HL-60/S4 (cell line): ENCODE measurements around the gene PEMT.

ENCODE experiments used
- in situ Hi-C: fragments of 300-500 bp; cut with MboI; formaldehyde crosslinking; loops from 2 replicates; pipeline ENCODE4 v1.14.3; 2022; ENCODE audit warnings: low sequenced_read_pairs

Gene PEMT

DNA sequence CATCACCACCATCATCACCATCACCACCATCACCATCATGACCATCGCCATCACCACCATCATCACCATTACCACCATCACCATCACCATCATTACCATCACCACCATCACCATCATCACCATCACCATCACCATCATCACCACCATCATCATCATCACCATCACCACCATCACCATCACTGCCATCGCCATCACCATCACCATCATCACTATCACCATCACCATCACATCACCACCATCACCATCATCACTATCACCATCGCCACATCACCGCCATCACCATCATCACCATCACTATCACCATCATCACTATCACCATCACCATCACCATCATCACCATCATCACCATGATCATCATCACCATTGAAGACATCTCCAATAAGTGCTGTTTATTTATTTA is 131.5 kb downstream of the PEMT start:
- in situ Hi-C loops = no loop called here

DNA sequence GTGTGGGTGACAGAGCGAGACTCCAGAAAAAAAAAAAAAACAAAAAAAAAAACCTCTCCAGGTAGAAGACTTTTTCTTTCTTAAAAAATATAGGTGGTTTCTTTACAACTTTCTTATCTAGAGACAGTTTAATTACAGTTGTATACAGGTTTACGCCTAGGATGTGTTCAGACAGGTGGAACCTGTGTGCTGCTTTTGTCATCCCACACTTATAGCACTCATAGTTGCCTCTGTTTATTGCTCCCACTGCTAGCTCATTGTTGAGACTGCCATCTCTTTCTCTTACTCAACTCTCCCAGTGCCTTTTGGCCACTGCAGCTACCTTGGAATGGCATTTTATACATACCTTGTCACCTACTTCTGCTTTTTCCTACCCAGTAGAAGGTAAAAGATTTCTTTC is 133.8 kb downstream of the PEMT start:
- in situ Hi-C loops = no loop called here

DNA sequence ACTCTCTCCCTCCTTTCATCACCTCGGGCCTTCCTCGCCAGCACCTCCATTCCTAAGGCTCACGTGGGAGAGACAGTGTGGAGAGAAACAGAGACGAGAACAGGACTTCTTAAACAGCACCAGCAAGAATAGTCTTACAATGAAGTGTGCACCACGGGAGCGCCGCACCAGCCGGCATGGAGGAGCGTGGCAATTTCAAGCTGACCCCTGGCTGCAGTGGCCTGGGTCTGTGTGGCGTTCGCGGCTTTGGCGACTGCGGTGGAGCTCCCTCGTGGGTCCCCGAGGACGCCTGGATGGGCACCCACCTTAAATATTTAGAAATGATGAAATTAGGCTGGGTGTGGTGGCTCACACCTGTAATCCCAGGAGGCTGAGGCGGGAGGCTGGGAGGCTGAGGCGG is 135.3 kb downstream of the PEMT start:
- in situ Hi-C loops = no loop called here
